KOPT-K1 (cell line): ENCODE measurements around the gene HDAC6.

ENCODE experiments used
- H3K27ac ChIP-seq: fragments of 200-600 bp; sonication (generic); 2 replicates; pipeline ENCODE4 v1.5.1; 2016; ENCODE audit warnings: antibody characterized with exemption, mild to moderate bottlenecking, low read depth, low read length; ENCODE audit not compliant: poor library complexity, severe bottlenecking
- H3K36me3 ChIP-seq: fragments of 200-600 bp; sonication (generic); 2 replicates; pipeline ENCODE4 v1.5.1; 2017; ENCODE audit warnings: antibody characterized with exemption, mild to moderate bottlenecking, low read length, moderate library complexity; ENCODE audit not compliant: insufficient read depth
- H3K9me3 ChIP-seq: fragments of 200-600 bp; sonication (generic); 2 replicates; pipeline ENCODE4 v1.5.1; 2017; ENCODE audit warnings: antibody characterized with exemption, low read length, mild to moderate bottlenecking; ENCODE audit not compliant: insufficient read depth, poor library complexity, severe bottlenecking

Gene HDAC6

GRCh38 chrX:48801280-48802088 lies at the start of gene HDAC6:
Gene HDAC6, plus strand, starts transcription at chrX:48802067. Its CDS starts 626 bp downstream, at chrX:48802693.
- Histone ChIP-seq H3K9me3 (no peaks in the 10 kb centered on the region), H3K36me3 (peaks cover 22% of the 10 kb centered on the region; the same call in 1 of the 2 replicates), H3K27ac (peak within 1 kb of the TSS; percentile 97)

GRCh38 chrX:48752498-48752897 lies 49.4 kb upstream of the HDAC6 start:
- Histone ChIP-seq H3K9me3 (no peaks in the 10 kb centered on the region), H3K36me3 (no peaks in the 10 kb centered on the region)

GRCh38 chrX:48753708-48754228 lies 48.1 kb upstream of the HDAC6 start:
- Histone ChIP-seq H3K27ac (no peak overlapping the region), H3K36me3 (no peaks in the 10 kb centered on the region), H3K9me3 (no peaks in the 10 kb centered on the region)

More at GRCh38 chrX:48752498-48752897, 49.4 kb upstream of the HDAC6 start:
- H3K27ac ChIP-seq = no peak overlapping the region

GRCh38 chrX:48754238-48754637 lies 47.6 kb upstream of the HDAC6 start:
- no peaks in the 10 kb centered on the region for H3K36me3 ChIP-seq
- no peaks in the 10 kb centered on the region for H3K9me3 ChIP-seq
- no peak overlapping the region for H3K27ac ChIP-seq

- Histone ChIP-seq H3K9me3 (no peaks in the 10 kb centered on the region), H3K27ac (no peak within 1 kb of the TSS), H3K36me3 (no peaks in the 10 kb centered on the region)
Observed at GRCh38 chrX:48761674-48762471, 40.0 kb upstream of the HDAC6 start, which contains the start of gene GLOD5. Gene GLOD5, plus strand, starts transcription at chrX:48761747. Its CDS starts 44 bp downstream, at chrX:48761791.

- Histone ChIP-seq H3K36me3 (no peaks in the 10 kb centered on the region), H3K27ac (no peak overlapping the region), H3K9me3 (no peaks in the 10 kb centered on the region)
Observed at GRCh38 chrX:48769230-48769629, 32.6 kb upstream of the HDAC6 start.

- Histone ChIP-seq H3K36me3 (no peaks in the 10 kb centered on the region), H3K27ac (no peak overlapping the region), H3K9me3 (no peaks in the 10 kb centered on the region)
Observed at GRCh38 chrX:48770296-48770695, 31.6 kb upstream of the HDAC6 start.

- Histone ChIP-seq H3K27ac (no peak overlapping the region), H3K36me3 (no peaks in the 10 kb centered on the region), H3K9me3 (no peaks in the 10 kb centered on the region)
Observed at GRCh38 chrX:48772602-48773001, 29.3 kb upstream of the HDAC6 start.

GRCh38 chrX:48776818-48777439 lies 24.9 kb upstream of the HDAC6 start:
- Histone ChIP-seq H3K9me3 (no peaks in the 10 kb centered on the region), H3K27ac (no peak overlapping the region), H3K36me3 (no peaks in the 10 kb centered on the region)

GRCh38 chrX:48779399-48779798 lies 22.5 kb upstream of the HDAC6 start:
- Histone ChIP-seq H3K9me3 (no peaks in the 10 kb centered on the region), H3K27ac (no peak overlapping the region), H3K36me3 (no peaks in the 10 kb centered on the region)

GRCh38 chrX:48781705-48782104 lies 20.2 kb upstream of the HDAC6 start:
- no peak overlapping the region for H3K27ac ChIP-seq
- H3K36me3 ChIP-seq = no peaks in the 10 kb centered on the region
- no peaks in the 10 kb centered on the region for H3K9me3 ChIP-seq

- Histone ChIP-seq H3K36me3 (no peaks in the 10 kb centered on the region), H3K27ac (no peak overlapping the region), H3K9me3 (no peaks in the 10 kb centered on the region)
Observed at GRCh38 chrX:48782216-48782615, 19.7 kb upstream of the HDAC6 start.

- Histone ChIP-seq H3K36me3 (no peaks in the 10 kb centered on the region), H3K9me3 (no peaks in the 10 kb centered on the region), H3K27ac (no peak overlapping the region)
Observed at GRCh38 chrX:48782795-48783194, 19.1 kb upstream of the HDAC6 start.

- Histone ChIP-seq H3K9me3 (no peaks in the 10 kb centered on the region), H3K27ac (no peak overlapping the region), H3K36me3 (no peaks in the 10 kb centered on the region)
Observed at GRCh38 chrX:48784726-48785125, 17.1 kb upstream of the HDAC6 start.

- H3K27ac ChIP-seq = no peak overlapping the region
- H3K9me3 ChIP-seq = no peaks in the 10 kb centered on the region
- H3K36me3 ChIP-seq = no peaks in the 10 kb centered on the region
Observed at GRCh38 chrX:48785186-48785539, 16.7 kb upstream of the HDAC6 start.
